A549 (cell line): ENCODE measurements around the gene PDCD4.

ENCODE experiments used
- FOSL2 ChIP-seq, 2 experiments: fragments of 450-650 bp in 1 of 2; fragments of >200 bp in 1 of 2; sonication (Bioruptor Twin) in 1 of 2; formaldehyde crosslinking; IDR thresholded peaks; 2 replicates each; pipeline versions ENCODE4 v1.5.0 to v1.6.1; 2016 to 2020; ENCODE audit warnings: mild to moderate bottlenecking in 1 of 2, moderate library complexity in 1 of 2
- ZFP36 ChIP-seq: fragments of 450-650 bp; IDR thresholded peaks from 2 replicates; pipeline ENCODE4 v1.6.1; 2014; ENCODE audit warnings: borderline replicate concordance; ENCODE audit not compliant: partially characterized antibody
- TF ChIP-seq, protein P1 (sequence below): fragments of >200 bp; sonication (Bioruptor Twin); formaldehyde crosslinking; IDR thresholded peaks from 3 replicates; pipeline ENCODE4 v1.5.1; 2016
- TF ChIP-seq, protein P2 (sequence below): fragments of 250-450 bp; sonication (Bioruptor Pico); IDR thresholded peaks from 2 replicates; pipeline ENCODE4 v1.5.0; 2021; ENCODE audit warnings: mild to moderate bottlenecking, moderate library complexity, borderline replicate concordance

DNA sequence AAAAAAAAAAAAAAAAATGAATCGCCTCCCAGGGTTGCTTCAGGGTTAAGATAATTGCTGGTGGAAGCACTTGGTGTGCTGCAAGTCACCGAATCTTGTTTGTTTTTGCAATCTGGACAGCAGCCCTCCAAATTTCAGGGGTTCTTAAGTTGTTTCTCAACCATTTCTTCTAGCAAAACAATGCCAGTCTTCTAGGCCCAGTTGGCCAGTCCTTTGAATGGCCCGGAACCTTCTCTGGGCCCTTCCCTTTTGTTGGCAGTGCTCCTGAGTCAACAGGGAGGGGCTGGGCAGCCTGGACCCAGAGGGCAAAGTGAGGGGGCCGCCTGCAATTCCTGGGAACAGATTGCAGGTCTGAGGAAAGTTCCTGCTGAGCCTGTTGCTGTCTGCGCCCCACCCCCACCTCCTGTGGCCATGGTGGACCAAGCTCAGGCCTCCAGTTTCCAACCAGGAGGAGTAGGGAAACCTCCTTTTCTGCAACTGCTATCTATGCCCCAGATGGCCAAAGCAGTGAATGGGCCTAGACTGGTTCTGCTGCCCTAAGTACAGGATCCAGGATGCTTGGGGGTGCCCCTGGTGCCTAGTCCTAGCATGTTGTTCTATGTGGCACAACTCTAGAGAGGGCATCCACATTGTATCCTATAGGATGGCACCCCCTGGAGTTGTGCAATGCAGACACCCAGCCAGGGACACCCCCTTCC, 31.4 kb upstream of the PDCD4 start:
- no peak for TF ChIP-seq ZFP36
- TF ChIP-seq, protein P1, sequence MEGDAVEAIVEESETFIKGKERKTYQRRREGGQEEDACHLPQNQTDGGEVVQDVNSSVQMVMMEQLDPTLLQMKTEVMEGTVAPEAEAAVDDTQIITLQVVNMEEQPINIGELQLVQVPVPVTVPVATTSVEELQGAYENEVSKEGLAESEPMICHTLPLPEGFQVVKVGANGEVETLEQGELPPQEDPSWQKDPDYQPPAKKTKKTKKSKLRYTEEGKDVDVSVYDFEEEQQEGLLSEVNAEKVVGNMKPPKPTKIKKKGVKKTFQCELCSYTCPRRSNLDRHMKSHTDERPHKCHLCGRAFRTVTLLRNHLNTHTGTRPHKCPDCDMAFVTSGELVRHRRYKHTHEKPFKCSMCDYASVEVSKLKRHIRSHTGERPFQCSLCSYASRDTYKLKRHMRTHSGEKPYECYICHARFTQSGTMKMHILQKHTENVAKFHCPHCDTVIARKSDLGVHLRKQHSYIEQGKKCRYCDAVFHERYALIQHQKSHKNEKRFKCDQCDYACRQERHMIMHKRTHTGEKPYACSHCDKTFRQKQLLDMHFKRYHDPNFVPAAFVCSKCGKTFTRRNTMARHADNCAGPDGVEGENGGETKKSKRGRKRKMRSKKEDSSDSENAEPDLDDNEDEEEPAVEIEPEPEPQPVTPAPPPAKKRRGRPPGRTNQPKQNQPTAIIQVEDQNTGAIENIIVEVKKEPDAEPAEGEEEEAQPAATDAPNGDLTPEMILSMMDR, result no peak
- no peak for TF ChIP-seq FOSL2 (IDR thresholded peaks at IDR 0.05)
- TF ChIP-seq FOSL2 (CRISPR knock-in tag; IDR thresholded peaks at IDR 0.05), result no peak
- TF ChIP-seq, protein P2, sequence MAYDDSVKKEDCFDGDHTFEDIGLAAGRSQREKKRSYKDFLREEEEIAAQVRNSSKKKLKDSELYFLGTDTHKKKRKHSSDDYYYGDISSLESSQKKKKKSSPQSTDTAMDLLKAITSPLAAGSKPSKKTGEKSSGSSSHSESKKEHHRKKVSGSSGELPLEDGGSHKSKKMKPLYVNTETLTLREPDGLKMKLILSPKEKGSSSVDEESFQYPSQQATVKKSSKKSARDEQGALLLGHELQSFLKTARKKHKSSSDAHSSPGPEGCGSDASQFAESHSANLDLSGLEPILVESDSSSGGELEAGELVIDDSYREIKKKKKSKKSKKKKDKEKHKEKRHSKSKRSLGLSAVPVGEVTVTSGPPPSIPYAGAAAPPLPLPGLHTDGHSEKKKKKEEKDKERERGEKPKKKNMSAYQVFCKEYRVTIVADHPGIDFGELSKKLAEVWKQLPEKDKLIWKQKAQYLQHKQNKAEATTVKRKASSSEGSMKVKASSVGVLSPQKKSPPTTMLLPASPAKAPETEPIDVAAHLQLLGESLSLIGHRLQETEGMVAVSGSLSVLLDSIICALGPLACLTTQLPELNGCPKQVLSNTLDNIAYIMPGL (CRISPR knock-in tag), result no peak
